T-helper 9 cell (primary cell): Measurements from ENCODE around the gene HSPBAP1.
A peak's percentile ranks its signal among the peaks of the same experiment; 100 is the strongest.

Experiments used
- DNase-seq: peaks from one replicate; pipeline ENCODE4 v3.0.0-alpha.2; 2020
- total RNA-seq, 2 donors: gene quantifications; one replicate each; lab custom pipeline; 2026; lab: John Stamatoyannopoulos, UW

Gene HSPBAP1, protein sequence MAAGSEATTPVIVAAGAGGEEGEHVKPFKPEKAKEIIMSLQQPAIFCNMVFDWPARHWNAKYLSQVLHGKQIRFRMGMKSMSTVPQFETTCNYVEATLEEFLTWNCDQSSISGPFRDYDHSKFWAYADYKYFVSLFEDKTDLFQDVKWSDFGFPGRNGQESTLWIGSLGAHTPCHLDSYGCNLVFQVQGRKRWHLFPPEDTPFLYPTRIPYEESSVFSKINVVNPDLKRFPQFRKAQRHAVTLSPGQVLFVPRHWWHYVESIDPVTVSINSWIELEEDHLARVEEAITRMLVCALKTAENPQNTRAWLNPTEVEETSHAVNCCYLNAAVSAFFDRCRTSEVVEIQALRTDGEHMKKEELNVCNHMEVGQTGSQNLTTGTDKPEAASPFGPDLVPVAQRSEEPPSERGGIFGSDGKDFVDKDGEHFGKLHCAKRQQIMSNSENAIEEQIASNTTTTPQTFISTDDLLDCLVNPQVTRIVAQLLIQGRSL
- total RNA-seq = 14.2 to 21.3 reads per million in 2 donors

GRCh38 chr3:122793568-122794416, at the start of gene HSPBAP1:
HSPBAP1 (minus strand) TSS chr3:122793831; CDS start chr3:122793680, 151 bp downstream.
- DNase-seq = peak; percentile 85

GRCh38 chr3:122835590-122835989, 42.0 kb upstream of the HSPBAP1 start:
- no peak for DNase-seq

DNA sequence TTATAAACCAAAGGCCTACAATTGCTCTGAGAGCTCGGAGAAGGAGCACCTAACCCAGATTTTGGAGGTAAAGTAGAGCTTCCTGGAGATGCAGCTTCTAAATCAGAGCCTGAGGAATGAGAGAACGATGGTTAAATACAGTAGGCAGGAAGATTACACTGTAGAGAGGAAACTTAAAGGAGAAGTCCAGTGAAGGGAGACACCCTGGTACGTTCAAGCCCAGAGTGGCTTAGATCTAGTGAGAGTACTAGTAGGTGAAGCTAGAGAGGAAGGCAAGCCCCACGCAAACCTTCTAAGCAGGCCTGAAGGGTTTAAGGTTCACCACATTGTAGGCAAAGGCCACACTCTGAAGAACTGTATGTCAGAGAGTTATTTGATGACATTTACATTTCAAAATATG, 34.6 kb upstream of the HSPBAP1 start:
- DNase-seq = no peak

- DNase-seq = no peak
These were observed 32.6 kb upstream of the HSPBAP1 start for GRCh38 chr3:122826278-122826677.

- DNase-seq = no peak
These were observed 31.8 kb upstream of the HSPBAP1 start for GRCh38 chr3:122825460-122825859.

- no peak for DNase-seq
These were observed 31.1 kb upstream of the HSPBAP1 start for GRCh38 chr3:122824465-122825381.

DNA sequence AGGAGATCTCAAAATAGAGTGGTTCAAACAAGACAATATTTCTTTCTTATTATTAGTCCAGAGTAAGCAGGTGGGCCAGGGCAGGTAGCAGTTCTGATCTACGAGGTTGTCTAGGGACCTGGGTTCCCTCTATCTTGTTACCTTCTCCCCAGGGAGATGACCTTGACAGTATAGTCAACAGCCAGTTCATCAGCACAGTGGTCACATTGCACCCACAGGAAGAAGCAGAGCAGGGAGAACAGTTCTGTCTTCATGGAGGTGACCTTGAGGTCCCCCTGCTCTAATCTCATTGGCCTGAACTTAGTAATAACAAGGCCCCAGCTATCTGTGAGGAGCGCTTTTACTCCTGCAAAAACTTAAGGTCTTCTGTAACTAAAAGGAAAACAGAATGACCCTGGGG, 23.0 kb upstream of the HSPBAP1 start:
- no peak for DNase-seq

GRCh38 chr3:122810734-122811133, 17.1 kb upstream of the HSPBAP1 start:
- no peak for DNase-seq

GRCh38 chr3:122803977-122804376, 10.3 kb upstream of the HSPBAP1 start:
- DNase-seq = no peak

DNA sequence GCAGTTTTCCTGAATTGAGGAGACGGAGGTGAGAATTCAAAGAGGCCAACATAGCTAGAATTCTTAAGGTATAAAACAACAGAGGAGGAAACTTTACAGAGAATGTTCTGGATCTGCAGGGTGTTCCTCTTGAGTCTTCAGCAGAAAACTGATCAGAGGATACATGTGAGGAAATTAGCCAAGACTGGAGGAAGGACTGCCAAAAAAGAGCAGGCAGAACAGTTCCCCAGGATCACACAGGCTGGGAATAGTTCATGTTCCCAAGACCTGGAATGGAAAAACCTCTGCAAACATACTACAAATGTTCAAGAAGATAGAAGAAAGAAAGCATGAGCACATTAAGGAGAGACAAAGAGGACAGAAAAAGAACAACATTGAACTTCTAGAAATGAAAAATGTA, 8.7 kb upstream of the HSPBAP1 start:
- no peak for DNase-seq

- DNase-seq = no peak
These were observed 7.1 kb upstream of the HSPBAP1 start for GRCh38 chr3:122800706-122801237.

DNA sequence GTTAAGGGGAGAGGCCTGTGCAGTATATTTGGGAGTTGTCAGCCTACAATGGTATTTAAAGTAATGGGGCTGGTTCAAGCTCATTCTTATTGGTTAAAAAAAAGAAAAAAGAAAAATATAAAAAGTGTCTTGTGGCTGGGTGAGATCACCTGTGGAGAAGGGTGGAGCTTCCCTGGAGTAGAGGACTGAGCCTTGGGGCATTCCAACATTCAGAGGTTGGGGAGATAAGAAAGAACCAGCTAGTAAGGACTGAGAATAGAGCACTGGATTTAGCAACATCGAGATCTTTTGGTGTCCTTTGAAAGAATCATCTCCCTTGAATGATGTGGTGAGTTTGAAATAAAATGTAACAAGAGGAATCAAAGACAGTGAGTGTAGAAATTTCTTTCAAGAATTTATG, 6.4 kb upstream of the HSPBAP1 start:
- no peak for DNase-seq

- DNase-seq = no peak
These were observed 5.7 kb upstream of the HSPBAP1 start for GRCh38 chr3:122799322-122799721.

- DNase-seq = no peak
These were observed 3.7 kb upstream of the HSPBAP1 start for GRCh38 chr3:122797291-122797690.

DNA sequence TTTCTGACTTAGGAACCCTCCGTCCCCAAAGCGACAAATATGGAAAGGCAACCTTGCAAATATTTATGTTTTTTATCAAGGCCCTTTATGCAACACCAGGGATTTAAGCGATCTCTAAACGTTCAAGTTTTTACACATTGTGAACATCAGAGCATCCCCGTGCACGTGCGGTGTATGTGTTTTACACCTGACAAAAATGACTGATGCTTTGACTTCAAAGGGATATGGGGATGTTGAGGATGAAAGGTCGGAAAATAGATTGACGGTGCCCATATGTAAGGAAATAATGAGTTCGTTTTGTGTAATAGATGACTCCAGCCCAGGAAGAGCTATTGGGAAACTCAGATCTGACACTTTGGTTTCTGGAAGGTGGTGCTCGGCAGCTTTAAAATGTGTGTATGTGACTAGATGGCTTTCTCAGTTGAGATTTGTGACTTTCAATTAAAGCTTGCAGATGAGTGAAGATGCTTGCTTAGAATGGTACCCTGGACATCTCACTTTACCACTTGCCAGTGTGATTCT, 2.1 kb upstream of the HSPBAP1 start:
- DNase-seq = no peak

GRCh38 chr3:122794779-122795673, 1.4 kb upstream of the HSPBAP1 start, which contains the start of gene SLC49A4:
SLC49A4 (plus strand) TSS chr3:122795069; CDS start chr3:122795193, 124 bp downstream.
- peak; percentile 59 for DNase-seq

DNA sequence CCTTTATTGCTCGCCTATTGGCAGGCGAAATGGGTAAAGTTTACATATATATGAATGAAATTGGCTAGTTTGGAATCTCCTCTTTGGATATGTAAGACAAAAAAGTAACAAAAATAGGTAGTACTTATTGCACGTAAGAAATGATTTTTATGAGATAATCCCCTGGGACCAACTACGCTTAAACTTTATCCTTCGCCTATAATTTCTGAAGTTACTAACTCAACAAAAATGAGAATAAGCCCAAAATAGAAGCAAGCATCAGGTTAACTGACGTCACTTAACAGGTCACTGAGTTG, 800 bp upstream of the HSPBAP1 start:
- no peak for DNase-seq

GRCh38 chr3:122789585-122790273, 3.9 kb downstream of the HSPBAP1 start:
- no peak for DNase-seq

GRCh38 chr3:122787872-122788271, 5.8 kb downstream of the HSPBAP1 start:
- no peak for DNase-seq

DNA sequence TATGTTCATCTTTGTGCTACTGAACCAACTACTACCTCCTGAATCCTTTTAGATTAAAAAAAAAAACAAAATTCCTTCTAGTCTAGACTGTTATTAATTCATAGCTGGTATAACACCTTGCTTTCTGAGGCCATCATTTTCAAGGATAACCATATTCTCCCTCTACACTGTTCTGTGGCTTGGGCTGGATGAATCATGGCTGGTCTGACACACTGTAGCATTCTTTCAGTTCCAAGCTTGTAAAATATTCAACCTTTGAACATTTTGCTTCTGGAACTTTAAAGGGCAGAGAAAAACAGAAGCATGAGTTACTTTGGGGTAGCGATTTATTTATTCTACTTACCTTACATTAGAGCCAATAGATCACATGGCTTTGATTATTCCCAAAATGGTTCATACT, 7.6 kb downstream of the HSPBAP1 start:
- no peak for DNase-seq
